ENCODE results near the gene RPL11.
A peak's percentile ranks its signal among the peaks of the same experiment; 100 is the strongest.
"Not testable (repeated sequence)": the region's sequence is repeated elsewhere in the genome, so short reads cannot be mapped to it uniquely, and the experiment has no call there.

Gene RPL11

DNA sequence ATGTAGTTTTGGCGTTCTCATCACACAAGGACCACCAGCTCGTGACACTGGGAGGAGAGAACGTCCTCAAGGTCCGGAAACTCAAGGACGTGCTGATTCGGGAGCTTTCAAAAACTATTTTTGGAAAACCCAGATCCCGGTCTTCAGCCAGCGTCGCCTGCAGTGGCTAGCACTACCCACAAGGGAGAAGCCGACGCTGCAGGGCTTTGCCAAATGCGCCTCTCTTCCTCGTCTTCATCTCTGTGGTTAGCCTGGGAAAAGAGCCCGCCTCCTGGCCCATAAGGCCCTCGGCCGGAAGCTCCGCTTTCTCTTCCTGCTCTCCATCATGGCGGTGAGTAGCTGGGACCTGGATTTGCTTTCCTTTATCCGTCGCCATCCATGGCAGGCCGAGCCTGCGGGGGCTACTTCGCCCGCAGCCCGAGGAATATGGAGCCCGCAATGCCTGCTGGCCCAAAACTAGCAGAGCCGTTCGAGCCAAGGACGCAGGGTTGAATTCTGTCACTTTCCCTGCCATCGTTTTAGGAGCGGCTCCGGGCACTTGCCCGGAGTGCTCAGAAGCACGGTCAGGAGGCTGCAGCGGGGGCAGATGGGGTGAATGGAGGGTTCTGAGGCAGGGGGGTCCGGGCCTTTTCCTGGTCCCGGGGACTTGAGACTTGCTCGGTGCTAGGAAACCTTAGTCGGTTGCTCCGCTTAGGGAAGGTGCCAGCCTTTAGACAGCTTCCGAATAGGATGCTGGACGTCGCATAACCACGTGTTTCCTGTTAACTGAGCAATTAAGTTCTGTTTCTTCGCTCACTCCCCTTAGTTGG lies at the start of gene RPL11:
Gene RPL11, plus strand, starts transcription at position 308 of the 809 bp plus-strand sequence. Its CDS starts 18 bp downstream, at position 326.
- FAIRE-seq (no peak), DNase-seq (ENCODE audit: low spot score) (peak; percentile 96)

DNA sequence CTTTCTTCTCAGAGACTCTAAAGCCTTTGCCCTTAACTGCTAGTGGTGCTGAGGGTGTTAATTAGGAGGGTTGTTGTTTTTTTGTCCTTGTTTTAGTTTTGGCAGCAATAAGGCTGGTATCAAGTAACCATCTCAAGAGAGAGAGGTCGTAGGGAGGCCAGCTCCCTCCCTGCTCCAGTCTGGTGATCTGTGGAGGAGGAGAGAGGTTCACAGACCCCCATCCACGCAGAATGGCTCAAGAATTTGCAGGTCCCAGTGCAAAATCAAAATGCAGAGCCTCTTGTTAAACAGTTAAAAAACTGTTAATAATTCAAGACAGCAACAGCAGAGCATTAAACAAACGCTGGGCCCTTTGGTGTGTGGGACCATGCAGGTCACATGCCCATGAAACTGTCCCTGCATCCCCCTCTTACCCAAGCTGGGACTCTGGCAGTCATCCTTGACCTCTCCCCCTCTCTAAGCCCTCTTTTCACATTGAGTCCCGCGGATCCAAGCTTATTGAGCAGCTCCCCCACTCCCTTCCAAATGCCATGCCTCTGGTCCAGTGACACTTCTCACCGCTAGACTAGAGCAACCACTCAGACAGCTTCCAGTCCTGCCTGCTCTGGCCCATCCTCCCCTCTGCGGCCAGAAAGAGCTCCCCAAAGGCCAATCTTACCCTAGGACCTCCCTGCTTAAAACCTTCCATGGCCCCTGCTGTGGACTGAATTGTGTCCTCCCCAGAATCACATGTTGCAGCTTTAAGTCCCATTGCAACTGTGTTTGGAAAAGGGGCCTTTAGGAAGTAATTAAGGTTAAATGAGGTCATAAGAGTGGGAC lies 47.7 kb upstream of the RPL11 start:
- FAIRE-seq (no peak), DNase-seq (ENCODE audit: low spot score) (no peak)

DNA sequence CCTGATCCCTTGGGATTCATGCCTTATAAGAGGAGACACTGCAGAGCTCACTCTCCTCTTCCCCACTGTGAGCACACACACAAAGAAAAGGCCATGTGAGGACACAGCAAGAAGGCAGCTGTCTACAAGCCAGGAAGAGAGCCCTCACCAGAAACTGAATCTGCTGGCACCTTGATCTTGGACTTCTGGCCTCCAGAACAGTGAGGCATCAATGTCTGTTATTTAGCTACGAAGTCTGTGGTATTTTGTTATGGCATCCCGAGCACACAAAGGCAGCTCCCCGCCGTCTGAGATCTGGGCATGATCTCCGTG lies 47.1 kb upstream of the RPL11 start:
- DNase-seq (ENCODE audit: low spot score) (no peak), FAIRE-seq (no peak)

DNA sequence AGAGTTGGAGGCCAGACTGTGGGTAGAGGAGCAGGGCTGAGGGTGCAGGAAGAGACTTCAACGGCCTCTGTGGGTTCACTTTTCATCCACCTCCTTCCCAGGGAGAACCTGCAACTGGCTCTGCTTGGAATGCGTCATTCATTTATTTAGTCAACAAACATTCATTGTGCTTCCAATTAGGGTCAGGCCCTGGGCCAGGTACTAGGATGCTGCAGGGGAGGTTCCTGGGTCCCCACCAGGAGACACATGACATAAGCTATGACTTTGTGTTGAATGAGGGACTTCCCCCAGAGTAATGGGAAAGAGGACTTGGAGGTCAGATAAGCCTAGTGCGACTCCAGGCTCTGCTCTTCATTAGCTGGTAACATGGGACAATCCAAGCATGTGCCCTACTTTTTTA lies 46.3 kb upstream of the RPL11 start:
- no peak for DNase-seq (ENCODE audit: low spot score)
- FAIRE-seq = no peak

DNA sequence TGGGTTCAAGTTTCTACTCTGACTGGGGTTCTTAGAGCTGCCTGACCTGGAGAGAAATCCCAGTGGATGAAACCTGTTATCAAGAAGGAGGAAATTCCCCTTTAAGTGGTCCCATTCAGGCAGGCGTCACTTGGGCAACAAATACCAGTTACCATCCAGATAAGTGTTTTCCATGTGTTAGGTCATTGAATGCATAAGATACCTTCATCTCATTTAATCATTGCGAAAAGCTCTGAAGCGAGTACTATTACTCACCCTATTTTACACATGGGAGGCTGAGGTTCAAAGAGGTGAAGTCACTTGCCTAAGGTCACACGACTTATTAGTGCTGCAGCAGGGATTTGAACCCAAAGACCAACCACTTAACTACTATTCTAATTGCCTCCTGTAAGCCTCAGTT lies 45.5 kb upstream of the RPL11 start:
- DNase-seq (ENCODE audit: low spot score) (no peak), FAIRE-seq (no peak)

DNA sequence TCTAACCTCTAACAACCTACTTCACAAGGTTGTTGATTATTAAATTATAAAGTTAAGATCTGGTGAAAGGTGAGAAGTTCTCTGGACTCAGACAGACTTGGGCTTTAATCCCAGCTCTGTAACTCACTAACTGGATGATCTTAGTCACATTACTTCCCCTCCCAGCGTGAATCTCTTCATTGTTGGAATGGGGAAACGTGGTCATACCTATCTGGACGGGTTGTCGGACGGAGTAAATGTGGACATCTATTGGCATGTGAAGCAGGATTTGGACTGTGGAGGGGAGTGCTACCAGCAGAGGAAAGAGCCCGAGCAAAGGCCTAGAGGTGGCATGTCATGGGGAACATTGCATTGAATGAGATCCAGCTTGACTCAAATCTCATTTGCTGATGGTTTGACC lies 45.1 kb upstream of the RPL11 start:
- FAIRE-seq = no peak
- DNase-seq (ENCODE audit: low spot score) = no peak

DNA sequence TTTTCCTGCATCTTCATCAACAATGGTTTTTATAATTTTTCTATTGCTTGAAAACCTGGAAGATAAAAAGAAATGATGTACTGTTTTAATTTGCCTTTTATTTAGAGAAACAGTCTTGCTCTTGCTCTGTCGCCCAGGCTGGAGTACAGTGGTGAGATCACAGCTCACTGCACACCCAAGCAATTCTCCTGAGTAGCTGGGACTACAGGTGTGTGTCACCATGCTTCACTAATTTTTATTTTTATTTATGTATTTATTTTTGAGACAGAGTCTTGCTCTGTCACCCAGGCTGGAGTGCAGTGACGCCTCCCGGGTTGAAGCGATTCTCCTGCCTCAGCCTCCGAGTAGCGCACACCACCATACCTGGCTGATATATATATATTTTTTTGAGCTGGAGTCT lies 43.0 kb upstream of the RPL11 start:
- FAIRE-seq (no peak), DNase-seq (ENCODE audit: low spot score) (no peak)

DNA sequence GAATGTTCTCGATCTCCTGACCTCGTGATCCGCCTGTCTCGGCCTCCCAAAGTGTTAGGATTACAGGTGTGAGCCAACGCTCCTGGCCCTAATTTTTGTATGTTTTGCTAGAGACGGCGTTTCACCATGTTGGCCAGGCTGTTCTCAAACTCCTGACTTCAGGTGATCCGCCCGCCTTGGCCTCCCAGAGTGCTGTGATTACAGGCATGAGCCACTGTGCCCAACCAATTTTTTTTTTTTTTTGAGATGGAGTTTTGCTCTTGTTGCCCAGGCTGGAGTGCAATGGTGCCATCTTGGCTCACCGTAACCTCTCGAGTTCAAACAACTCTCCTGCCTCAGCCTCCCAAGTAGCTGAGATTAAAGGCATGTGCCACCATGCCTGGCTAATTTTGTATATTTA lies 42.4 kb upstream of the RPL11 start:
- not testable (repeated sequence) for DNase-seq (ENCODE audit: low spot score); FAIRE-seq

DNA sequence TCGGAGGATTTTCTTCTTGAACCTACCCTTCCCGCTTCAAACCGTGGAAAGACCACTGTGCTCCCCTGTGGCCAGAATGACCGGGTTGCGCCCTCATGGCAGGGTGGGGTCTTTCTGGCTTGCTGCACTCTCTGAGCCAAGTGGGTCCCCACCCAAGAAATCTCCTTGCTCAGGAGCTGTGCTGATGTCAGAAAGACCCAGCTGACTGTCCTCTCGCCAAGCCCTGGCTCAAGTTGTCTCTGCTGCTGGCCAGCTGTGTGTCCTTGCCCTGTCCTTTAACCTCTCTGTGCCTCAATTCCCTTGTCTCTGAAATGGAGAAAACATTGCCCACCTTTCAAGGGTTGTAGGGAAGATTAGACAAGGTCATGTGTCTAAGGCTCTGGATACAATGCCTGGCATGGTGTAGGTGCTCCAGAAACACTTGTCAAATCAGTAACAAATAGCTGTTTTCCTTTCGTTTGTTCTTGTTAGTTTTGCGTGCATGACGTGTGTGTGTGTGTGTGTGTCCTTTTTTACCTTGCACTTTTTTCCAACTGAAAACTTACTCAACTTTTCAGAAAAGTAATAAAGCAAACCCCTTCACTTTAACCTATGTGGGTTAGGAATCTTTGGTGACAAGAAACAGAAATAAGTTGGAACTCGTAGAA lies 41.1 kb upstream of the RPL11 start:
- FAIRE-seq (no peak), DNase-seq (ENCODE audit: low spot score) (no peak)

DNA sequence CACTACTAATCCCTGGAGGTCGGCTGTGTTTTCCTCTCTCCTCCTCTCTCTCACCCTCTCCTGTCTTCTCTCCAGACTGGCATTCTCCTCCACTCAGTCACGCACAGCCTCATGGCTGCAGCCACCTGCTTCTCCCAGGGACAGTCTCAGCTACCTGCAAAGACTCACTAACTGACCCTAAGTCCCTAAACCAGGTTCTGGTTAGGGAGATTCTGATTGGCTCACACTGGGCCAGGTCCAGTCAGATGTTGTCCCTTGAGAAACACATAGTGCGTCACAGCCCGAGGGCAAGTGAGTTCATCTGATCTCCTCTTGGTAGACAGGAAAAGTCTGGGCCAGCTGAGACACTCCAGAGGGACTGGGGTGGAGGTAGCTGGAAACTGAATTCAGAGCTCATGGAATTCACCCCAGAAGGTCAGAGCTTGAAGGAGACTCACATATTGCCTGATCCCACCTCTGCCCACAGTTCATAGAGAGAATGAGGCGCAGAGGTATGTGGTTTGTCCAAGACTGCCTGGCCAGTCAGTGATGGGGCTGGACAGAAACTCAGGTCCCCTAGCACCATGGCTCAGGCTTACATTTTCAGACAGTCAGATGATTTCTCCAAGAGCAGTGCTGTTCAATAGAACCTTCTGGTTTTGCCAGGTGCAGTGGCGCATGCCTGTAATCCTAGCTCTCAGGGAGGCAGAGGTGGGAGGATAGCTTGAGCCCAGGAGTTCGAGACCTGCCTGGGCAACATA lies 40.4 kb upstream of the RPL11 start:
- FAIRE-seq (no peak), DNase-seq (ENCODE audit: low spot score) (no peak)

DNA sequence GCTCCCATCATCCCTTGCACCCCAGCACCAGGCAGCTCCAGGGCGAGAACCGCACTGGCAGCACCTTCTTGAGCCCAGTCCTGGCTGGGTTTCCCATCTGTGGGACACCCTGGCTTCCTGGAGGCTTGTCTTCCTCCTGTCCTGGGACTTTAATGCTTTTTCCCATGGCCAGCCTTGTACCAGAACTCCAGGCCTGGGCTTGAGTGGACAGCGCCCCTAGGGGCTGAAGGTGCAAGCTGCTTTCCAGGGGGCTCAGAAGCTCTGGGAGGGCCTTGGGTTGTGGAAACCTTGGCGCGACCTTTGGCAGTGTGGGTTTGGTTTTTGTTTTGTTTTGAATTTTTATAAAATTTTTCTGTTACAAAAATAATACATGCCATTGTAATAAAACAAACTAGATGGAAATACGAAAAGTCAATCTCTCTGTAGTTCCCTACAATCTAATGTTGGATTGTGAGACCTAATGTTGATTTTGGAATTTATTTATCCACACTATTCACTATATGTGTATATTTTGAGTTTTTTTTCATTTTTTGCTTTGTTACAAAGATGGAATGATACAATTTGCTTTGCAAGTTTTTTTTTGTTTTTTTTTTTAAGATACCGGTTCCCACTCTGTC lies 33.8 kb upstream of the RPL11 start:
- FAIRE-seq (no peak), DNase-seq (ENCODE audit: low spot score) (peak; percentile 72)

DNA sequence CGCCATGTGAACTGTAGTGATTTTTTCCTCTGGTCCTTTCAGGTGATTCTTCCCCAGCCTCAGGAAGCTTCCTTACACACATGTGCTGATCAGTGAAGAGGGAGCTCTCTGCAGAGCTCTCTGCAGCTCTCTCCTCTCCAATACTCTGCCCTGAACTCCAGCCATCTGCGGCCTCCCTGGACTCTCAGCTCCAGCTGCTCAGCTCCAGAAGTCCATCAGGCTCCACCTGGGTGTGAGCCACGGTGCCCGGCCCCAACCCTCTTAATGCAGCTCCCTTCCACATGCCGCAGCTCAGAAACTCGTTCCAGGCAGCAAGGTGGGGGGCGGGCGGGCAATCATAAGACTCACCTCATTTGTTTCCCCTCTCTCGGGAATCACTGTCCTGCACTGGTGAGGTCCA lies 30.9 kb upstream of the RPL11 start:
- no peak for FAIRE-seq

DNA sequence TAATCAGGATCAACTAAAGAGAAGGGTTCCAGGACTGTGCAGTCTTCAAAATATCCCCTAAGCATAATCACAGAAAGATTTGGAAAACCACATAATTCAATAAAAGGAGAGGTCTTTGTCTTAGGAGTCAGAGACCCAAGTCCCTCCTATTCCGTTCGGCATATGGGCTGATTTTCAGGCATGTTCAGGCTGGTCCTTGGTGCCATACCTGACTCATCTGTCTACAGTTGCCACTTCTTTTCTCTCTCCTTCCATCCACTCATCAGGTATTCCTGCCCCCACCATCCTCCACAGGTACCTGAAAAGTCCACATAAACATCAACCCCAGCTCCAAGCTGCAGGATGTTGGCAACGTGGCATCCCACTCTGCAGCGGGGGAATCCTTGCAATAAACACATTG lies 29.7 kb upstream of the RPL11 start:
- FAIRE-seq (no peak), DNase-seq (ENCODE audit: low spot score) (no peak)

More for the DNA sequence above, 30.9 kb upstream of the RPL11 start:
- no peak for DNase-seq (ENCODE audit: low spot score)

DNA sequence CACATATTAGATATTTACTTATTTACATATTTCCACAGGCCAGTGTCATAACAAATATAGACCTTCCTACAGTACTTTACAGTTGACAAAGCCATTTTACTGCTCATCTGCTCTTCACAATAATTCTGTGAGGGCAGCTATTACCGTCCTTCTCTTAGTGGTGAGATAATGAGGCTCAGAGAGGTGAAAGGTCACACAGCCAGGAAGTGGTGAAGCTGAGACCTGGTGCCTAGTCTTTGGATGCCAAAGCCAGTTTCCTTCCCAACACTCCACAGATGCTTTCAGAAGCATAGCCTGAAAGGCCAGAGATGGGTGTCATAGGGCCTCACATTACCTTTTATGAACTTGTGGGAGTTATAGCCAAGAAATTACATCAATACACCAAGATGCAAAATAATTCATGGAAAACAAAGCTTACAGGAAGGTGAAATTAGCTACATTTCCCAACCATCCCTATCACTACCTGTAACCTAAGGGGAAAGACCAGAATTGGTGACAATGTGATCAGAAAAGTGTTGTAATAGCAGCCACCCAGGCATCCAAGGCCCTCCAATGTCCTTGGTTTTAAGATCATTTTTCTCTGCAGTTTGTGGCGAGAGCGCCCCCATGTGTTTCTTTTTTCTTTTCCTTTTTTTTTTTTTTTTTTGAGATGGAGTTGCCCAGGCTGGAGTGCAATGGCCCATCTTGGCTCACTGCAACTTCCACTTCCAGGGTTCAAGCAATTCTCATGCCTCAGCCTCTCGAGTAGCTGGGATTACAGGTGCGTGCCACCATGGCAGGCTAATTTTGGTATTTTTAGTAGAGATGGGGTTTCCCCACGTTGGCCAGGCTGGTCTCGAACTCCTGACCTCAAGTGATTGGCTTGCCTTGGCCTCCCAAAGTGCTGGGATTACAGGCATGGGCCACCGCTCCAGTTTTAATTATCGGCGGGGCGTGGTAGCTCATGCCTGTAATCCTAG lies 26.5 kb upstream of the RPL11 start:
- DNase-seq (ENCODE audit: low spot score) (peak; percentile 25), FAIRE-seq (no peak)

DNA sequence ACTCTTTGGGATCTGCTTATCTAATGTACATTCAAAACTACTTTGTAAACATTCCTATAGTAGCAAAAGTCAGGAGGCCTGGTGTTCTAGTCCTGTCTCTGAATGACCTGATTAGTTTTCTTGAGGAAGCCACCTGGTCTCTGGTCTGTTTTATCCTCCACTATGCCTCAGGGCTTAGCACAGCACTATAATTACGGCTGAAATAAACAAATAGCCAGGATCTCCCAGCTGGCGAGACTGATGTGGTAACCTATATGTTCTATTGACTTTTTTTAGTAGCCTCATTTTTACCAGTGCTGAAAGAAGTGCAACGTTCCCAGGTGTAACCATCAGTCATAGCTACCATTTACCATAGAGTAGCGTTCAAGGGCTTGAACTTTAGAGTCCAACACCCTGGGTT lies 24.2 kb upstream of the RPL11 start:
- FAIRE-seq (no peak), DNase-seq (ENCODE audit: low spot score) (no peak)

DNA sequence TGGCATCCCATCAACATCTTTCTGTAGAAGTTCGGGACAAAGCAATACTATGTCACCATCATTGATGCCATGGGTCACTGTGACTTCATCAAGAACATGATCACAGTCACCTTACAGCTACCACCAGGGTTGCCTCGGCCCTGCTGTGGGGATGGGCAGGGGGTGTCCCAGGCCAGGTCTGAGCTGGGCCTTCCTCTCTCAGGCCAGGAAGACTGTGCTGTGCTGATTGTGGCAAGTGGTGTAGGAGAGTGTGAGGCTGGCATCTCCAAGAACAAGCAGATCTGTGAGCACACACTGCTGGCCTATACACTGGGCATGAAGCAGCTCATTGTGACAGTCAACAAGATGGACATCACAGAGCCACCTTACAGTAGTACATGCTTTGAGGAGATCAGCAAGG lies 20.9 kb upstream of the RPL11 start:
- FAIRE-seq (no peak), DNase-seq (ENCODE audit: low spot score) (no peak)

DNA sequence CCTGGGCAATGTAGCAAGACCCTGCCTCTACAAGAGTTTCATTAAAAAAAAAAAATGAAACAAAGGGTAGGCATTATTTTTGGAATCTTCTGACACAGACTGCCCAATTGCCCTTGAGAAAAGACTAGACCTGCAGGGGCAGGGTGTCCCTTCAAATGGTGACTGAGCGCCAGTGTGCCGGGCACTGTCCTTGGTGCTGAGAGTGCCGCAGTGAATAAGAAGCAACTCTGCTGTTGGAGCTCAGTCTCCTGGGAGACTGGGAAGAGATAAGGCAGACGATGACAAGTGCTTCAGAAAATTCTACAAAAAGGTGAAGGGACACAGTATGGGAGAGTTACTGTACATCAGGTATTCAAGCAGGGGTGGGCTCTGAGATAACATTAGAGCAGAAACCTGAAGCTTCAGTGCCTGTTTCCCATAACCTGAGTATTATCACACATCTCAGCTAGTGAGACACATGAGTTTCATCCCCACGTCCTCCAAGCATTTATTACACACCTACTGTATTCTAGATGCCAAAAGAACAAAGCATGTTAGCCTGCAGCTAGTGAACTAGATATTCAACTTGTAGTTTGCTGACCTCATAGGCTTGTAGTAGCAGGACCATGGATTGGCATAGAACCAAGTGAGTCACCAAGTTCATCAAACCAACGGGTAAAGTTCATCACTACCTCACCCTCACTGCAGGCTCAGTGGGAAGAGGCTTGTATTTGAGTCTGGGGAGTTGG lies 18.4 kb upstream of the RPL11 start:
- DNase-seq (ENCODE audit: low spot score) (peak; percentile 68), FAIRE-seq (no peak)

DNA sequence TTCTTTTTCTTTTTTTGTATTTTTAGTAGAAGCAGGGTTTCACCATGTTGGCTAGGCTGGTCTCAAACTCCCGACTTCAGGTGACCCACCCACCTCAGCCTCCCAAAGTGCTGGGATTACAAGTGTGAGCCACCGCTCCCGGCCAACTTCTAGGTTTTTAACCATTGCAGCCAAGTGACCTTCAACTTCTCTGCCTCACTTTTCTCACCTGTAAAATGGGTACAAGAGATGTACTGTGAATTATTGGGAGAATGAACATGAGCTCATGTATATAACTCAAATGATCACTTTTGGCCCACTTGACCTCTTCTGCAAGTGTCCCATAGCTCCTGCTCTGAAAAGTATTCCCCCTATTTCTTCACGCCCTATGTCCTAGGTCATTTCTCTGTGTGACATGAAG lies 11.8 kb upstream of the RPL11 start:
- FAIRE-seq = no peak

DNA sequence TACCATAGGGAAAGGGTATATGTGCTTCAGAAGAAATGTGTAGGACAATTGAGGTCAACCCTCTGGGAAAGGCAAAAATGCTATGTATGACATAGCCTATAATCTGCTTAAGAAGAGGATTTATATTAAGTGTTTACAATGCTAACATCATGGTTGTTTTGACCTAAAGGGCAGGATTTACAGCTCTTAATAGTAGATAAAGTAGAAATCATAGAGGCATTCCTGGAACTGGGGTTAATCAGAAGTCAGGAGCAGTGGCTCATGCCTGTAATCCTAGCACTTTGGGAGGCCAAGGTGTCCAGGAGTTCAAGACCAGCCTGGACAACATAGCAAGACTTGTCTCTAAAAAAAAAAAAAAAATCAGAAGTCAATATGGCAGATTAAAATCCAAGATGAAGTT lies 8.7 kb upstream of the RPL11 start:
- FAIRE-seq = no peak

More for the DNA sequence above, 11.8 kb upstream of the RPL11 start:
- no peak for DNase-seq (ENCODE audit: low spot score)

More for the DNA sequence above, 8.7 kb upstream of the RPL11 start:
- no peak for DNase-seq (ENCODE audit: low spot score)

Data from urothelium cell line (cell line).